CD14-positive monocyte (primary cell): ENCODE measurements around the gene THSD4. TPM values are rescaled to one million over a fixed set of nuclear protein-coding genes. Genes with fewer than 3 reads are reported as not detected.

Source experiments
- DNase-seq, 3 donors: peaks; one replicate each; pipeline ENCODE4 v3.0.0-alpha.2; 2011 to 2022
- H2AFZ ChIP-seq: 2 replicates; pipeline ENCODE4 v1.6.0; 2012; ENCODE audit warnings: mild to moderate bottlenecking, low read depth, low read length, inconsistent platforms; ENCODE audit not compliant: insufficient read depth, poor library complexity, severe bottlenecking
- H3K27ac ChIP-seq, 2 donors: 1 replicate in 1 of 2; 2 replicates in 1 of 2; pipeline ENCODE4 v1.5.1; 2012 to 2013; ENCODE audit warnings: low read length in 2 of 2, control low read depth in 1 of 2, inconsistent platforms in 1 of 2, low read depth in 1 of 2, mild to moderate bottlenecking in 1 of 2
- H3K27me3 ChIP-seq, 2 donors: one replicate each; pipeline versions ENCODE4 v1.6.0 to v1.6.1; 2011 to 2013; ENCODE audit warnings: low read length in 2 of 2; ENCODE audit not compliant: control insufficient read depth in 2 of 2, insufficient read depth in 2 of 2
- H3K36me3 ChIP-seq, 2 donors: replicated peaks in 1 of 2; 1 replicate in 1 of 2; 2 replicates in 1 of 2; pipeline versions ENCODE4 v1.5.1 to v1.6.1; 2012 to 2013; ENCODE audit warnings: low read length in 2 of 2, control low read depth in 1 of 2, inconsistent platforms in 1 of 2, mild to moderate bottlenecking in 1 of 2; ENCODE audit not compliant: insufficient read depth in 2 of 2, control insufficient read depth in 1 of 2
- H3K4me1 ChIP-seq, 2 donors: 1 replicate in 1 of 2; 2 replicates in 1 of 2; pipeline versions ENCODE4 v1.5.1 to v1.6.1; 2012 to 2013; ENCODE audit warnings: low read length in 2 of 2, control low read depth in 1 of 2, inconsistent platforms in 1 of 2, mild to moderate bottlenecking in 1 of 2, moderate library complexity in 1 of 2; ENCODE audit not compliant: insufficient read depth in 2 of 2, control insufficient read depth in 1 of 2
- H3K4me2 ChIP-seq: replicated peaks from 2 replicates; pipeline ENCODE3; 2012; ENCODE audit warnings: low read length, moderate library complexity, mild to moderate bottlenecking; ENCODE audit not compliant: poor library complexity, severe bottlenecking; ENCODE audit errors: extremely low read depth
- H3K4me3 ChIP-seq, 3 experiments: fragments of 200-600 bp in 1 of 3; sonication (generic) in 1 of 3; replicated peaks in 1 of 3; 1 replicate in 2 of 3; 2 replicates in 1 of 3; pipeline ENCODE4 v1.5.1; 2011 to 2013; ENCODE audit warnings: low read length in 3 of 3, mild to moderate bottlenecking in 3 of 3, control low read depth in 2 of 3, low read depth in 2 of 3, inconsistent platforms in 1 of 3, moderate library complexity in 1 of 3
- H3K79me2 ChIP-seq: 2 replicates; pipeline ENCODE4 v1.6.0; 2012; ENCODE audit warnings: mild to moderate bottlenecking, control low read depth, inconsistent platforms, low read length, moderate library complexity; ENCODE audit not compliant: insufficient read depth
- H3K9ac ChIP-seq: 2 replicates; pipeline ENCODE4 v1.6.0; 2017; ENCODE audit warnings: low read length, mild to moderate bottlenecking; ENCODE audit not compliant: insufficient read depth, poor library complexity, severe bottlenecking
- H3K9me3 ChIP-seq, 2 donors: replicated peaks in 1 of 2; 1 replicate in 1 of 2; 2 replicates in 1 of 2; pipeline versions ENCODE4 v1.5.1 to v1.6.1; 2012 to 2013; ENCODE audit warnings: low read length in 2 of 2, control low read depth in 1 of 2; ENCODE audit not compliant: control insufficient read depth in 1 of 2, insufficient read depth in 1 of 2
- H4K20me1 ChIP-seq: 2 replicates; pipeline ENCODE4 v1.6.0; 2012; ENCODE audit warnings: mild to moderate bottlenecking, low read length, control low read depth, moderate library complexity; ENCODE audit not compliant: insufficient read depth
- H3K27ac Mint-ChIP-seq, 7 donors: one replicate each; pipeline ENCODE4 v1.8.0; 2020; ENCODE audit warnings: mild to moderate bottlenecking in 7 of 7, mixed read lengths in 7 of 7, moderate library complexity in 6 of 7, inconsistent platforms in 2 of 7
- H3K27me3 Mint-ChIP-seq, 3 donors: one replicate each; pipeline ENCODE4 v1.8.0; 2021 to 2022; ENCODE audit warnings: low read depth in 3 of 3, mild to moderate bottlenecking in 3 of 3, mixed read lengths in 3 of 3, moderate library complexity in 3 of 3, inconsistent platforms in 1 of 3
- H3K36me3 Mint-ChIP-seq, 2 donors: one replicate each; pipeline ENCODE4 v1.8.0; 2020; ENCODE audit warnings: mixed read lengths in 2 of 2, inconsistent platforms in 1 of 2, mild to moderate bottlenecking in 1 of 2
- H3K4me1 Mint-ChIP-seq: one replicate; pipeline ENCODE4 v1.8.0; 2020; ENCODE audit warnings: mild to moderate bottlenecking, mixed read lengths
- H3K4me3 Mint-ChIP-seq, 2 donors: one replicate each; pipeline ENCODE4 v1.8.0; 2020; ENCODE audit warnings: mild to moderate bottlenecking in 2 of 2, mixed read lengths in 2 of 2, moderate library complexity in 1 of 2
- H3K9me3 Mint-ChIP-seq, 7 donors: one replicate each; pipeline ENCODE4 v1.8.0; 2020 to 2022; ENCODE audit warnings: mixed read lengths in 7 of 7, mild to moderate bottlenecking in 6 of 7, moderate library complexity in 6 of 7, inconsistent platforms in 2 of 7
- WGBS: methylation state at CpG from one replicate; pipeline ENCODE4 v1.1.5; 2013; ENCODE audit warnings: missing lambda C conversion rate; ENCODE audit not compliant: insufficient coverage; 5-methylcytosine and 5-hydroxymethylcytosine counted together
- intact Hi-C, 2 donors: fragments of 100-400 bp; cut with micrococcal nuclease; formaldehyde crosslinking; loops; one replicate each; pipeline versions ENCODE4 v1.15.0 to v1.15.1; 2023
- polyA plus RNA-seq, 3 donors: library from polyadenylated mRNA; depleted of rRNA in 1 of 3; unstranded in 2 of 3; stranded (reverse) in 1 of 3; fragments of 300-500 nt in 2 of 3; fragments of >200 nt in 1 of 3; fragmentation: Illumina TruSeq in 2 of 3; gene quantifications; 1 replicate in 2 of 3; 2 replicates in 1 of 3; pipeline ENCODE4 v1.2.3, GENCODE V29; 2012 to 2021
- TF ChIP-seq, protein P1 (sequence below): fragments of 200-600 bp; IDR thresholded peaks from one replicate; pipeline ENCODE4 v1.8.0; 2022; ENCODE audit warnings: antibody characterized with exemption, mild to moderate bottlenecking

THSD4 gene
- polyA plus RNA-seq, 3 donors = not detected

DNA sequence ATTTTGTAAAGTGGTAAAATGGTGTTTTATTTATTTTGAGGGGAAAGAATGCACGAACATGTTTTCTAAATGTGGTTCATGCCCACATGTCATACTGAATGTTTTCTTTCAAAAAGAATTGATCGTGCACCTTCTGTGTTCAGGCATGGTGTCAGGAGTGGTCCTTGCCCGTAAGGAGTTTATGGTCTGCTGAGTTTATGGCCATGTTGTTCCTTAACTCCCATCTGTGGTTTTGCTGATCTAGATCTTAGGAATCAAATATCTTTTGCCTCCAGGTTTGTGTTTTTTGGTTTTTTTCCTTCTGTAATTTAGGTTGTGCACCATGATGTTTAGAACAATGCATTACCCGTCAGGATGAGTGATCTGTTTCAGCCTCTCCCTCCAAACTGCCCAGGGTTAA lies 390.7 kb downstream of the THSD4 start:
- H3K9ac ChIP-seq = no peak overlapping the region
- Mint-ChIP-seq H3K27me3 (peaks cover 1 to 6% (median 3%) of the 10 kb centered on the region in 3 donors), H3K9me3 (peaks cover 0 to 7% (median 0%) of the 10 kb centered on the region in 7 donors), H3K27ac (no peak overlapping the region), H3K36me3 (no peaks in the 10 kb centered on the region), H3K4me3 (no peak overlapping the region), H3K4me1 (no peaks in the 10 kb centered on the region)
- H4K20me1 ChIP-seq = no peaks in the 10 kb centered on the region
- H3K4me2 ChIP-seq = no peak overlapping the region
- H3K4me1 ChIP-seq = no peaks in the 10 kb centered on the region
- H3K36me3 ChIP-seq = no peaks in the 10 kb centered on the region
- H3K27me3 ChIP-seq = peaks cover 0 to 3% of the 10 kb centered on the region in 2 donors
- 67% methylated on average over 3 of the region's 4 CpGs for WGBS
- no peaks in the 10 kb centered on the region for H3K79me2 ChIP-seq
- DNase-seq = no peak
- no peak overlapping the region for H3K27ac ChIP-seq
- H3K9me3 ChIP-seq = no peaks in the 10 kb centered on the region
- TF ChIP-seq, protein P1, sequence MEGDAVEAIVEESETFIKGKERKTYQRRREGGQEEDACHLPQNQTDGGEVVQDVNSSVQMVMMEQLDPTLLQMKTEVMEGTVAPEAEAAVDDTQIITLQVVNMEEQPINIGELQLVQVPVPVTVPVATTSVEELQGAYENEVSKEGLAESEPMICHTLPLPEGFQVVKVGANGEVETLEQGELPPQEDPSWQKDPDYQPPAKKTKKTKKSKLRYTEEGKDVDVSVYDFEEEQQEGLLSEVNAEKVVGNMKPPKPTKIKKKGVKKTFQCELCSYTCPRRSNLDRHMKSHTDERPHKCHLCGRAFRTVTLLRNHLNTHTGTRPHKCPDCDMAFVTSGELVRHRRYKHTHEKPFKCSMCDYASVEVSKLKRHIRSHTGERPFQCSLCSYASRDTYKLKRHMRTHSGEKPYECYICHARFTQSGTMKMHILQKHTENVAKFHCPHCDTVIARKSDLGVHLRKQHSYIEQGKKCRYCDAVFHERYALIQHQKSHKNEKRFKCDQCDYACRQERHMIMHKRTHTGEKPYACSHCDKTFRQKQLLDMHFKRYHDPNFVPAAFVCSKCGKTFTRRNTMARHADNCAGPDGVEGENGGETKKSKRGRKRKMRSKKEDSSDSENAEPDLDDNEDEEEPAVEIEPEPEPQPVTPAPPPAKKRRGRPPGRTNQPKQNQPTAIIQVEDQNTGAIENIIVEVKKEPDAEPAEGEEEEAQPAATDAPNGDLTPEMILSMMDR = no peak
- H3K4me3 ChIP-seq = no peak overlapping the region
- no peak overlapping the region for H2AFZ ChIP-seq
- intact Hi-C loops = no loop called here

DNA sequence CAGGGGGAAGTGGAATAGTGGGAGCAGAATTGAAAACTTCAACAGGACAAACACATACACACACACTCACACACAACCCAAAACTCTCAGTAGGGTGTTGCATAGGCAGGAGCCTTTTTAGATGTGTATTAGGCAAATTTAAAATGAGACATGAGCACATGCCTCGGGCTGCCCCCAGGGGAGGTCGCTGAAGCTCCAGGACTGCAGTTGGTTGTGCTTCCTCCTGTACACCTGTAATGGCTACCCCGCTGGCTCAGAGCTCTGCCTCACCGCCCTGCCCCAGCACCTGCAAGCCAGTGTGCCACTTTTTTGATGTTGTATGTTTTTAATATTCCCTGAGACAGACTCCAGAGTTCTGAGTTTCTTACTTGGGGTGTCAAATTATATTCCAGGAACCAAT lies 391.7 kb downstream of the THSD4 start:
- H3K27ac Mint-ChIP-seq = no peak overlapping the region
- no peaks in the 10 kb centered on the region for H3K36me3 ChIP-seq
- peaks cover 0 to 3% of the 10 kb centered on the region in 2 donors for H3K27me3 ChIP-seq
- no peak overlapping the region for H3K4me3 Mint-ChIP-seq
- H3K9me3 ChIP-seq = no peaks in the 10 kb centered on the region
- no peaks in the 10 kb centered on the region for H3K36me3 Mint-ChIP-seq
- no peak overlapping the region for H3K27ac ChIP-seq
- no peak overlapping the region for H3K4me2 ChIP-seq
- H3K9me3 Mint-ChIP-seq = peaks cover 0 to 5% (median 1%) of the 10 kb centered on the region in 7 donors
- no peaks in the 10 kb centered on the region for H3K79me2 ChIP-seq
- H3K4me3 ChIP-seq = no peak overlapping the region
- no peak for DNase-seq
- H2AFZ ChIP-seq = no peak overlapping the region
- intact Hi-C loops = no loop called here
- TF ChIP-seq, protein P1 = no peak
- H3K9ac ChIP-seq = no peak overlapping the region
- no peaks in the 10 kb centered on the region for H3K4me1 Mint-ChIP-seq
- no peaks in the 10 kb centered on the region for H4K20me1 ChIP-seq
- 93% methylated on average over 2 of the region's 4 CpGs for WGBS
- peaks cover 1 to 6% (median 3%) of the 10 kb centered on the region in 3 donors for H3K27me3 Mint-ChIP-seq
- H3K4me1 ChIP-seq = no peaks in the 10 kb centered on the region
